ENCODE data around the gene ITGAX.

ITGAX gene

DNA sequence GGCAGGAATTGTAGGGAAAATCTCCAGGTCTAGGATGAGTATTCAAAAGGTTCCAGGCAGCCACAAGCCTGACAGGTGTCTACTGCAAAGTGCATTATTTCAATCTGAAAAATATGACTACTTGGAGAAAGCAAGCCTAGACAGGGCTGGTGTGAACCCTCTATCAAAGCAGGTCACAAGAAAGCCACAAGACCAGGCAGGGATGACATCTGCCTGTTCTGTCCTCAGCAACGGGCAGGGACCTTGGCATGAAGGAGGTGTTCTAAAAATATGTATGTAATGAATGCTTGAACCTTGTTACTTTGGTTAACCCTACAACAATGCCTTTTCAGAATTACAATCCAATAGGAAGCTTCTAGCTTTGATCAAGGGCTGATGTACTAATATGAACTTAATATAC lies 74.3 kb downstream of the ITGAX start:
- H3K4me3 ChIP-seq (ENCODE audit: low read depth, low read length) = no peak overlapping the region
- DNase-seq (ENCODE audit: low read depth, low spot score) = no peak
- TF ChIP-seq, protein P1, sequence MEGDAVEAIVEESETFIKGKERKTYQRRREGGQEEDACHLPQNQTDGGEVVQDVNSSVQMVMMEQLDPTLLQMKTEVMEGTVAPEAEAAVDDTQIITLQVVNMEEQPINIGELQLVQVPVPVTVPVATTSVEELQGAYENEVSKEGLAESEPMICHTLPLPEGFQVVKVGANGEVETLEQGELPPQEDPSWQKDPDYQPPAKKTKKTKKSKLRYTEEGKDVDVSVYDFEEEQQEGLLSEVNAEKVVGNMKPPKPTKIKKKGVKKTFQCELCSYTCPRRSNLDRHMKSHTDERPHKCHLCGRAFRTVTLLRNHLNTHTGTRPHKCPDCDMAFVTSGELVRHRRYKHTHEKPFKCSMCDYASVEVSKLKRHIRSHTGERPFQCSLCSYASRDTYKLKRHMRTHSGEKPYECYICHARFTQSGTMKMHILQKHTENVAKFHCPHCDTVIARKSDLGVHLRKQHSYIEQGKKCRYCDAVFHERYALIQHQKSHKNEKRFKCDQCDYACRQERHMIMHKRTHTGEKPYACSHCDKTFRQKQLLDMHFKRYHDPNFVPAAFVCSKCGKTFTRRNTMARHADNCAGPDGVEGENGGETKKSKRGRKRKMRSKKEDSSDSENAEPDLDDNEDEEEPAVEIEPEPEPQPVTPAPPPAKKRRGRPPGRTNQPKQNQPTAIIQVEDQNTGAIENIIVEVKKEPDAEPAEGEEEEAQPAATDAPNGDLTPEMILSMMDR (IDR thresholded peaks at IDR 0.05; ENCODE audit: low read depth, low read length) = no peak
- in situ Hi-C loops (cut with HindIII; ENCODE audit: low sequenced_read_pairs) = no loop called here

DNA sequence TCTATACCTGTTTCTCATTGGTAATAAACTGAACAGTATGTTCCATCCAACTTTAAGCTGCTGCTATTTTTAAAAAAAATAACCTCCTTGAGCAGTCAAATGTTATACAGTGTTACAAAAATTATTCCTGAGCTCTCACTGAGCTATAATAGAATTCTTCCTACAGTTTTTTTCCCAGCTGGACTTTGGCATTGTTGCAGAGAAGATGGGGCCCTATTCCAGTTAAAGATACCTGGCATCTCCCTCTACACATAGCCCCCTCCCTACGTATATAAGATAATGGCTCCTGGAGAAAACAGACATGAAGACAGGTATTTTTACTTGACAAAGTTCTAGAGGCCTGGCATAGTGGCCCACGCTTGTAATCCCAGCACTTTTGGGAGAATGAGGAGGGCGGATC lies 74.8 kb downstream of the ITGAX start:
- DNase-seq (ENCODE audit: low read depth, low spot score) = no peak
- H3K4me3 ChIP-seq (ENCODE audit: low read depth, low read length) = no peak overlapping the region
- TF ChIP-seq, protein P1 (IDR thresholded peaks at IDR 0.05; ENCODE audit: low read depth, low read length) = no peak
- in situ Hi-C loops (cut with HindIII; ENCODE audit: low sequenced_read_pairs) = no loop called here

DNA sequence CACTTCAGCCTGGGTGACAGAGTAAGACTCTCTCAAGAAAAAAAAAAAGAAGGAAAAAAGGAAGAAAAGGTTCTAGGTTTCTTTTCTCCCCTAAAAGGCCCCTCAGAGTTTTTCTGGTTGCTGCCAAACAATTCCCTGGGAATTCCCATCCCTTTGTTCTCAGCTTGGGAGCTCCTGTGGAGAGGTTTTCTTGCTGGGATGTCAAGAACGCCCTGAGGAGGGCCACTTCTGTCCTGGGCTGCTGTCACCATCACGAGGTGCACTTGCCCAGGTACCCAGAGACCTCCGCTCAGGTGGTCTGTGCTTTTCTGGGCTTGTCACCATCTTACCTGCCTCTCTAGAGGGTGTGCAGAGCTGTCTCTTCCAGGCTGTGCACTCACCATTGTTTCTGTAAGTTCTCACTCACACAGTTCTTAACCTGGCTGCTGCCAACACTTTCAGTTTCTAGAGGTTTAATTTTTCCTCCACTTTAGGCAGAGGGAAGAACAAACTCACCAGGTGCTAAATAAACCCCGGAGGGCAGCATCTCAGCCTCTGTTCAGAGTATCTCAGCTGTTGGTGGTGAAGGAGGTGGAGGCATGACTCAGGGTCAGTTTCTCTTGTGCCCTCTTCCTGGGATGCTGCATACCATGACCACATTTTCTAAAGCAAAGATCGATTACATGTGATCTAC lies 75.5 kb downstream of the ITGAX start:
- TF ChIP-seq, protein P1 (IDR thresholded peaks at IDR 0.05; ENCODE audit: low read depth, low read length) = no peak
- in situ Hi-C loops (cut with HindIII; ENCODE audit: low sequenced_read_pairs) = no loop called here
- DNase-seq (ENCODE audit: low read depth, low spot score) = no peak

More for the DNA sequence above, 75.5 kb downstream of the ITGAX start:
- no peak overlapping the region for H3K4me3 ChIP-seq (ENCODE audit: low read depth, low read length)
